Measurements from ENCODE around the gene ZNF583. TPM values are rescaled to one million over a fixed set of nuclear protein-coding genes. Genes with fewer than 3 reads are reported as not detected.

The ZNF583 gene
- total RNA-seq: 4.2 and 7.7 TPM in 2 replicates

GRCh38 chr19:56403764-56404704, at the start of gene ZNF583:
TSS of gene ZNF583 (plus strand) at chr19:56404332. CDS start at chr19:56407115, 2,783 bp downstream.

GRCh38 chr19:56393119-56394012, 10.8 kb upstream of the ZNF583 start, which contains the start of gene ZNF582:
TSS of gene ZNF582 (minus strand) at chr19:56393534. CDS start at chr19:56391752, 1,782 bp downstream.

Other genes starting within 250 kb of the ZNF583 start
- not detected in 2 replicates for gene GALP, start 228.3 kb upstream of the ZNF583 start, total RNA-seq
- gene ZSCAN5B, start 206.5 kb upstream of the ZNF583 start, total RNA-seq: not detected in 2 replicates
- not detected in 2 replicates for gene ZSCAN5C, start 202.1 kb upstream of the ZNF583 start, total RNA-seq
- not detected in 2 replicates for gene EDDM13, start 131.6 kb upstream of the ZNF583 start, total RNA-seq
- 2.8 and 3.5 TPM in 2 replicates for gene ZSCAN5A, start 89.5 kb upstream of the ZNF583 start, total RNA-seq
- 3.0 and 7.1 TPM in 2 replicates for gene ZNF582, start 10.8 kb upstream of the ZNF583 start, total RNA-seq
- 6.2 and 8.8 TPM in 2 replicates for gene ZNF667, start 73.0 kb downstream of the ZNF583 start, total RNA-seq
- 6.0 and 10.0 TPM in 2 replicates for gene ZNF471, start 103.5 kb downstream of the ZNF583 start, total RNA-seq
- gene ZFP28, start 134.6 kb downstream of the ZNF583 start, total RNA-seq: 4.6 and 5.1 TPM in 2 replicates
- 4.6 and 4.7 TPM in 2 replicates for gene ZNF470, start 163.1 kb downstream of the ZNF583 start, total RNA-seq
- 4.4 and 6.1 TPM in 2 replicates for gene ZNF71, start 191.0 kb downstream of the ZNF583 start, total RNA-seq
- 0.15 TPM in 1 of 2 replicates, not detected in the other for gene SMIM17, start 238.8 kb downstream of the ZNF583 start, total RNA-seq

Data from cardiac ventricle fibroblast (primary cell).